WERI-Rb-1 (cell line): ENCODE data around the gene ECEL1.
"Not testable (repeated sequence)": the region's sequence is repeated elsewhere in the genome, so short reads cannot be mapped to it uniquely, and the experiment has no call there.

Experiments
- DNase-seq: peaks from one replicate; pipeline ENCODE4 v3.0.0-alpha.2; 2020
- H3K27ac ChIP-seq: fragments of 250-450 bp; sonication (Bioruptor Pico); 2 replicates; pipeline ENCODE4 v1.5.1; 2020; ENCODE audit warnings: mild to moderate bottlenecking, moderate library complexity
- H3K27me3 ChIP-seq: fragments of 250-450 bp; sonication (Bioruptor Pico); 2 replicates; pipeline ENCODE4 v1.5.1; 2021; ENCODE audit warnings: mild to moderate bottlenecking, low read depth, moderate library complexity; ENCODE audit not compliant: insufficient read depth, severe bottlenecking
- H3K36me3 ChIP-seq: fragments of 250-450 bp; sonication (Bioruptor Pico); 2 replicates; pipeline ENCODE4 v1.5.1; 2020; ENCODE audit warnings: mild to moderate bottlenecking, moderate library complexity
- H3K4me3 ChIP-seq: 2 replicates; pipeline ENCODE4 v1.5.1; 2011; ENCODE audit warnings: low read depth, mild to moderate bottlenecking, control low read depth, low read length
- H3K9me3 ChIP-seq: fragments of 250-450 bp; sonication (Bioruptor Pico); 2 replicates; pipeline ENCODE4 v1.5.1; 2021; ENCODE audit warnings: mild to moderate bottlenecking, moderate library complexity; ENCODE audit not compliant: severe bottlenecking
- CTCF ChIP-seq: IDR thresholded peaks from 2 replicates; pipeline ENCODE4 v1.5.1; 2011; ENCODE audit warnings: low read depth, mild to moderate bottlenecking, control low read depth, inconsistent platforms, low read length

ECEL1 gene

GRCh38 chr2:232458051-232458660, 29.5 kb downstream of the ECEL1 start:
- Histone ChIP-seq H3K27ac (no peak overlapping the region), H3K4me3 (no peak overlapping the region), H3K36me3 (no peaks in the 10 kb centered on the region), H3K27me3 (no peaks in the 10 kb centered on the region), H3K9me3 (no peaks in the 10 kb centered on the region)
- DNase-seq, result no peak
- TF ChIP-seq CTCF, result no peak

- no peak for TF ChIP-seq CTCF
- Histone ChIP-seq H3K9me3 (no peaks in the 10 kb centered on the region), H3K27me3 (no peaks in the 10 kb centered on the region)
Measured at GRCh38 chr2:232457121-232458011, 30.3 kb downstream of the ECEL1 start.

GRCh38 chr2:232456296-232457120, 31.1 kb downstream of the ECEL1 start:
- peak; percentile 4 for DNase-seq
- TF ChIP-seq CTCF, result no peak
- Histone ChIP-seq H3K27me3 (no peaks in the 10 kb centered on the region), H3K9me3 (no peaks in the 10 kb centered on the region), H3K4me3 (no peak overlapping the region), H3K36me3 (no peaks in the 10 kb centered on the region), H3K27ac (no peak overlapping the region)

More at GRCh38 chr2:232457121-232458011, 30.3 kb downstream of the ECEL1 start:
- Histone ChIP-seq H3K4me3 (no peak overlapping the region), H3K36me3 (no peaks in the 10 kb centered on the region), H3K27ac (no peak overlapping the region)
- DNase-seq, result peak; percentile 4

GRCh38 chr2:232455426-232456255, 32.0 kb downstream of the ECEL1 start, which contains the start of gene ALPI:
ALPI (plus strand) TSS chr2:232456153; CDS start chr2:232456200, 47 bp downstream.
- peak; percentile 5 for DNase-seq
- Histone ChIP-seq H3K27me3 (no peaks in the 10 kb centered on the region), H3K36me3 (no peaks in the 10 kb centered on the region), H3K27ac (no peak within 1 kb of the TSS), H3K9me3 (no peaks in the 10 kb centered on the region), H3K4me3 (no peak within 1 kb of the TSS)
- TF ChIP-seq CTCF, result no peak

GRCh38 chr2:232454630-232455029, 33.0 kb downstream of the ECEL1 start:
- Histone ChIP-seq H3K4me3 (no peak overlapping the region), H3K27me3 (no peaks in the 10 kb centered on the region), H3K27ac (no peak overlapping the region), H3K9me3 (no peaks in the 10 kb centered on the region), H3K36me3 (no peaks in the 10 kb centered on the region)
- no peak for DNase-seq
- TF ChIP-seq CTCF, result no peak

- H3K27ac ChIP-seq, H3K4me3 ChIP-seq, DNase-seq, H3K9me3 ChIP-seq, H3K27me3 ChIP-seq, H3K36me3 ChIP-seq: not testable (repeated sequence)
Measured at GRCh38 chr2:232451645-232452044, 36.0 kb downstream of the ECEL1 start.
